B cell (primary cell): ENCODE measurements around the gene ME1. TPM values are rescaled to one million over a fixed set of nuclear protein-coding genes. Genes with fewer than 3 reads are reported as not detected.

Experiments used
- ATAC-seq: fragments of 200-7000 bp; cut with Tn5 transposase; one replicate; pipeline ENCODE4 v1.10.0; 2021; ENCODE audit warnings: low read depth, mild to moderate bottlenecking, moderate number of reproducible peaks, moderate library complexity
- CTCF ChIA-PET: fragments of 350-600 bp; sonication (Branson Sonifier 250); formaldehyde crosslinking; loops from one replicate; lab custom pipeline; 2021; ENCODE audit warnings: antibody characterized with exemption, inconsistent platforms; lab: Charles Lee
- POLR2A ChIA-PET: fragments of 350-600 bp; sonication (Branson Sonifier 250); formaldehyde crosslinking; loops from one replicate; lab custom pipeline; 2021; ENCODE audit warnings: antibody characterized with exemption; lab: Charles Lee
- DNase-seq: peaks from one replicate; pipeline ENCODE4 v3.0.0; 2013
- H2AFZ ChIP-seq: 2 replicates; pipeline ENCODE4 v1.6.1; 2012; ENCODE audit warnings: mild to moderate bottlenecking, low read depth, low read length; ENCODE audit not compliant: insufficient read depth, poor library complexity, severe bottlenecking
- H3K27ac ChIP-seq, 2 donors: 1 replicate in 1 of 2; 2 replicates in 1 of 2; pipeline ENCODE4 v1.5.1; 2012 to 2013; ENCODE audit warnings: low read length in 2 of 2, mild to moderate bottlenecking in 2 of 2, moderate library complexity in 1 of 2
- H3K27me3 ChIP-seq, 4 experiments: fragments of 200-600 bp in 1 of 4; sonication (generic) in 1 of 4; replicated peaks in 1 of 4; 1 replicate in 2 of 4; 2 replicates in 2 of 4; pipeline versions ENCODE4 v1.6.1 to v1.7.0; 2013 to 2016; ENCODE audit warnings: low read length in 3 of 4, mild to moderate bottlenecking in 2 of 4, mixed read lengths in 1 of 4, moderate library complexity in 1 of 4; ENCODE audit not compliant: insufficient read depth in 4 of 4, control insufficient read depth in 3 of 4; ENCODE audit errors: control extremely low read depth in 1 of 4
- H3K36me3 ChIP-seq, 2 experiments: replicated peaks in 1 of 2; 1 replicate in 1 of 2; 2 replicates in 1 of 2; pipeline versions ENCODE4 v1.6.1 to v1.7.1; 2013; ENCODE audit warnings: low read length in 1 of 2; ENCODE audit not compliant: insufficient read depth in 2 of 2, control insufficient read depth in 1 of 2; ENCODE audit errors: control extremely low read depth in 1 of 2, extremely low read depth in 1 of 2
- H3K4me1 ChIP-seq, 2 donors: fragments of 200-600 bp in 1 of 2; sonication (generic) in 1 of 2; 1 replicate in 1 of 2; 2 replicates in 1 of 2; pipeline versions ENCODE4 v1.5.1 to v1.6.1; 2013 to 2017; ENCODE audit warnings: low read length in 2 of 2; ENCODE audit not compliant: control insufficient read depth in 2 of 2, insufficient read depth in 2 of 2
- H3K4me2 ChIP-seq: replicated peaks from 2 replicates; pipeline ENCODE3; 2012; ENCODE audit warnings: mild to moderate bottlenecking, low read depth, low read length; ENCODE audit not compliant: poor library complexity, severe bottlenecking
- H3K4me3 ChIP-seq, 5 experiments: fragments of 200-600 bp in 1 of 5; sonication (generic) in 1 of 5; 1 replicate in 3 of 5; 2 replicates in 2 of 5; pipeline versions ENCODE4 v1.5.1 to v1.7.0; 2011 to 2016; ENCODE audit warnings: low read length in 4 of 5, mild to moderate bottlenecking in 4 of 5, low read depth in 2 of 5, control low read depth in 1 of 5, moderate library complexity in 1 of 5; ENCODE audit not compliant: insufficient read depth in 1 of 5; ENCODE audit errors: control extremely low read depth in 1 of 5, extremely low read depth in 1 of 5
- H3K79me2 ChIP-seq: fragments of 200-600 bp; sonication (generic); one replicate; pipeline ENCODE4 v1.6.0; 2016; ENCODE audit warnings: low read length; ENCODE audit not compliant: control insufficient read depth, insufficient read depth
- H3K9ac ChIP-seq: fragments of 200-600 bp; sonication (generic); 2 replicates; pipeline ENCODE4 v1.6.1; 2017; ENCODE audit warnings: mild to moderate bottlenecking, low read length, moderate library complexity
- H3K9me3 ChIP-seq, 3 donors: one replicate each; pipeline versions ENCODE4 v1.6.1 to v1.7.1; 2013; ENCODE audit warnings: low read length in 2 of 3; ENCODE audit not compliant: control insufficient read depth in 2 of 3, insufficient read depth in 1 of 3; ENCODE audit errors: control extremely low read depth in 1 of 3
- H4K20me1 ChIP-seq: 2 replicates; pipeline ENCODE4 v1.6.0; 2012; ENCODE audit warnings: mild to moderate bottlenecking, low read length; ENCODE audit not compliant: insufficient read depth, control insufficient read depth, poor library complexity, severe bottlenecking
- H3K27ac Mint-ChIP-seq: one replicate; pipeline ENCODE4 v1.8.0; 2021; ENCODE audit warnings: mixed read lengths
- H3K27me3 Mint-ChIP-seq: one replicate; pipeline ENCODE4 v1.8.0; 2021; ENCODE audit warnings: mixed read lengths
- H3K4me1 Mint-ChIP-seq: one replicate; pipeline ENCODE4 v1.8.0; 2021; ENCODE audit warnings: mixed read lengths
- H3K4me3 Mint-ChIP-seq: one replicate; pipeline ENCODE4 v1.8.0; 2021; ENCODE audit warnings: mixed read lengths
- H3K9me3 Mint-ChIP-seq: one replicate; pipeline ENCODE4 v1.8.0; 2022; ENCODE audit warnings: mixed read lengths; ENCODE audit not compliant: insufficient read depth
- EZH2 ChIP-seq: IDR thresholded peaks from 2 replicates; pipeline ENCODE4 v1.6.1; 2012; ENCODE audit warnings: borderline replicate concordance, low read depth, mild to moderate bottlenecking, moderate library complexity, low read length; ENCODE audit not compliant: insufficient read depth, poor library complexity, severe bottlenecking
- WGBS: methylation state at CpG from one replicate; pipeline ENCODE4 v1.1.5; 2013; ENCODE audit warnings: missing lambda C conversion rate; ENCODE audit not compliant: insufficient coverage; 5-methylcytosine and 5-hydroxymethylcytosine counted together
- intact Hi-C: fragments of 100-400 bp; cut with micrococcal nuclease; formaldehyde crosslinking; loops from one replicate; pipeline ENCODE4 v1.10.0; 2022
- polyA plus RNA-seq: library from polyadenylated mRNA; depleted of rRNA; stranded (reverse); fragments of >200 nt; gene quantifications from 2 replicates; pipeline ENCODE4 v1.2.3, GENCODE V29; 2012
- total RNA-seq, 2 donors: library from RNA; stranded (reverse); fragments of 120-200 nt in 1 of 2; gene quantifications; 1 replicate in 1 of 2; 2 replicates in 1 of 2; pipeline versions ENCODE4 v1.2.3 to v1.2.4, GENCODE V29; 2013 to 2022
- TF ChIP-seq, protein P1 (sequence below): fragments of 200-600 bp; IDR thresholded peaks from one replicate; pipeline ENCODE4 v1.8.0; 2022; ENCODE audit warnings: antibody characterized with exemption, mild to moderate bottlenecking

ME1 gene
- total and polyA plus RNA-seq, 2 donors (not counting 1 experiment from before 2014, with no cell fraction given) = not detected

DNA sequence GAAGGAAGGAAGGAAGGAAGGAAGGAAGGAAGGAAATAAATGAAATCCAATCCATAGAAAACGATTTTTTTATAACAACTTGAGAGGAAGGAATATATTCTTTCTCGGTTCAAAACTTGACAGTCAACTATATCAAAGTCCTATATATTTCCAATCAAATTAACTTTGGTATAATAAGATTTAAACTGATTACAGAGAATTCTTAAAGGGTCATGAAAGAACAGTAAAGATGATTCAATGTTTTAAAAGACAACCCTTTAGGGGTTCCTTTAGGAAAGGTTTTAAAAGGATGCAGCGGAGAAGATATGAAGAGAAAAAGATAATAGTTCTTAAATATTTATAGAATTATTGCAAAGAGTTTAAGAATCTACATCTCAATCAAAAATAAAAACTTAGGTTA lies 61.2 kb downstream of the ME1 start:
- Histone ChIP-seq H3K27me3 (peaks cover 0 to 3% (median 0%) of the 10 kb centered on the region in 4 experiments), H3K4me3 (no peak overlapping the region), H3K9ac (no peak overlapping the region), H2AFZ (no peak overlapping the region), H3K79me2 (no peaks in the 10 kb centered on the region), H4K20me1 (no peaks in the 10 kb centered on the region), H3K4me2 (no peak overlapping the region), H3K4me1 (no peaks in the 10 kb centered on the region), H3K9me3 (no peaks in the 10 kb centered on the region), H3K36me3 (no peaks in the 10 kb centered on the region), H3K27ac (no peak overlapping the region)
- ChIA-PET POLR2A (no interaction called here), CTCF (no interaction called here)
- Mint-ChIP-seq H3K4me3 (no peak overlapping the region), H3K9me3 (peaks cover 3% of the 10 kb centered on the region), H3K27ac (no peak overlapping the region), H3K4me1 (no peaks in the 10 kb centered on the region), H3K27me3 (no peaks in the 10 kb centered on the region)
- no peak for DNase-seq
- no peak for ATAC-seq
- intact Hi-C loops = no loop called here
- no CpG with 5 or more reads among the region's 3 CpGs for WGBS
- TF ChIP-seq, protein P1, sequence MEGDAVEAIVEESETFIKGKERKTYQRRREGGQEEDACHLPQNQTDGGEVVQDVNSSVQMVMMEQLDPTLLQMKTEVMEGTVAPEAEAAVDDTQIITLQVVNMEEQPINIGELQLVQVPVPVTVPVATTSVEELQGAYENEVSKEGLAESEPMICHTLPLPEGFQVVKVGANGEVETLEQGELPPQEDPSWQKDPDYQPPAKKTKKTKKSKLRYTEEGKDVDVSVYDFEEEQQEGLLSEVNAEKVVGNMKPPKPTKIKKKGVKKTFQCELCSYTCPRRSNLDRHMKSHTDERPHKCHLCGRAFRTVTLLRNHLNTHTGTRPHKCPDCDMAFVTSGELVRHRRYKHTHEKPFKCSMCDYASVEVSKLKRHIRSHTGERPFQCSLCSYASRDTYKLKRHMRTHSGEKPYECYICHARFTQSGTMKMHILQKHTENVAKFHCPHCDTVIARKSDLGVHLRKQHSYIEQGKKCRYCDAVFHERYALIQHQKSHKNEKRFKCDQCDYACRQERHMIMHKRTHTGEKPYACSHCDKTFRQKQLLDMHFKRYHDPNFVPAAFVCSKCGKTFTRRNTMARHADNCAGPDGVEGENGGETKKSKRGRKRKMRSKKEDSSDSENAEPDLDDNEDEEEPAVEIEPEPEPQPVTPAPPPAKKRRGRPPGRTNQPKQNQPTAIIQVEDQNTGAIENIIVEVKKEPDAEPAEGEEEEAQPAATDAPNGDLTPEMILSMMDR = no peak
- TF ChIP-seq EZH2 = no peak

DNA sequence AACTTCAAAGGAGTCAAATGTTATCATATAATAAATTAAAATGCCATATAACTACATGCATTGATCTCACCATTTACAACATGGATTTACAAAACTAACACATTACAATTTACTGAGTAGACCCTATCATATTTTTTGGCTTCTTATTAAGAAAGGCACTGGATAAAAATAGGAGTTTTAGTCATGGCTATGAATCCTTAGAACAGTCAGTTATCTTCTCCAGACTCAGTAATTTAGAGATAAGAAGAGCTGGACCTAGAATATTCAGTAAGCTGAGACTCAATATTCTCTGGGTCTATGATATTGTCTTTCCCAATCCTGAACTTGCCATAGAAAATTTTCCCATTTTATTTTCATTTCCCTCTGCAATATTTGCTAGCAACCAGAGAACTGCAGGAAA lies 62.3 kb downstream of the ME1 start:
- CTCF ChIA-PET = no interaction called here
- no peak overlapping the region for H3K4me3 ChIP-seq
- H4K20me1 ChIP-seq = no peaks in the 10 kb centered on the region
- TF ChIP-seq, protein P1 = no peak
- TF ChIP-seq EZH2 = no peak
- H3K27me3 ChIP-seq = peaks cover 0 to 3% (median 0%) of the 10 kb centered on the region in 4 experiments
- H3K79me2 ChIP-seq = no peaks in the 10 kb centered on the region
- intact Hi-C loops = no loop called here
- no peak overlapping the region for H3K9ac ChIP-seq
- H3K27ac Mint-ChIP-seq = no peak overlapping the region
- no peak overlapping the region for H3K4me3 Mint-ChIP-seq
- H3K27ac ChIP-seq = no peak overlapping the region
- H3K4me1 ChIP-seq = no peaks in the 10 kb centered on the region
- DNase-seq (no peak), ATAC-seq (no peak)
- no peaks in the 10 kb centered on the region for H3K27me3 Mint-ChIP-seq
- no peaks in the 10 kb centered on the region for H3K36me3 ChIP-seq
- H3K9me3 ChIP-seq = no peaks in the 10 kb centered on the region
- peaks cover under 1% of the 10 kb centered on the region for H3K9me3 Mint-ChIP-seq
- H3K4me1 Mint-ChIP-seq = no peaks in the 10 kb centered on the region
- no peak overlapping the region for H2AFZ ChIP-seq
- H3K4me2 ChIP-seq = no peak overlapping the region
- POLR2A ChIA-PET = no interaction called here
